Motor neuron (in vitro differentiated cells): Measurements from ENCODE around the gene SKIDA1. TPM values are rescaled to one million over a fixed set of nuclear protein-coding genes. Genes with fewer than 3 reads are reported as not detected.
A peak's percentile ranks its signal among the peaks of the same experiment; 100 is the strongest.

Source experiments
- ATAC-seq, 8 experiments: fragments of 200-7000 bp; cut with Tn5 transposase; replicated peaks in 6 of 8; 2 replicates each; pipeline ENCODE4 v1.8.0; 2021; ENCODE audit warnings: mild to moderate bottlenecking in 8 of 8, moderate library complexity in 8 of 8
- H3K27ac ChIP-seq, 2 donors: fragments of 250-450 bp; sonication (Bioruptor Pico); 2 replicates each; pipeline ENCODE4 v1.9.0; 2021; ENCODE audit warnings: antibody characterized with exemption in 2 of 2, mild to moderate bottlenecking in 2 of 2, moderate library complexity in 1 of 2
- H3K4me1 ChIP-seq, 2 donors: fragments of 250-450 bp; sonication (Bioruptor Pico); replicated peaks in 1 of 2; 2 replicates each; pipeline ENCODE4 v1.6.1; 2021; ENCODE audit warnings: antibody characterized with exemption in 2 of 2, mild to moderate bottlenecking in 2 of 2, moderate library complexity in 1 of 2
- H3K4me3 ChIP-seq, 5 donors: fragments of 250-450 bp; sonication (Bioruptor Pico); 2 replicates each; pipeline ENCODE4 v1.9.0; 2021; ENCODE audit warnings: antibody characterized with exemption in 5 of 5, mild to moderate bottlenecking in 5 of 5, moderate library complexity in 4 of 5
- WGBS, 10 experiments: fragments of 450-650 bp; shearing (Covaris generic); methylation state at CpG; one replicate each; pipeline ENCODE4 v1.0.0; 2022; 5-methylcytosine and 5-hydroxymethylcytosine counted together
- in situ Hi-C, 9 experiments: fragments of 400-800 bp; cut with MboI; loops; one replicate each; pipeline ENCODE4 v1.15.0; 2021; ENCODE audit warnings: low sequenced_read_pairs in 9 of 9, low pct_unique_long_range_greater_than_20kb in 2 of 9; ENCODE audit not compliant: unreplicated experiment in 9 of 9
- total RNA-seq, 8 experiments: library from RNA; unstranded; fragments of 300-600 nt; gene quantifications; 2 replicates each; pipeline versions ENCODE4 v1.2.3 to v1.2.4, GENCODE V29; 2022

The SKIDA1 gene
- total RNA-seq, 8 experiments from 2014 or later, result 0.10 to 43.8 (median 7.9) TPM

- no peak overlapping the region for H3K27ac ChIP-seq
- 0 to 100% (median 48%) methylated on average over 1 to 2 of the region's 3 CpGs; no CpG with 5 or more reads in 3 of the 10 experiments for WGBS, 10 experiments
- H3K4me3 ChIP-seq, result peak overlapping the region in 1 of 5 donors; percentile 11
- H3K4me1 ChIP-seq, result peaks cover 54 to 72% of the 10 kb centered on the region in 2 donors
- peak in 5 of 8 experiments; percentile 15 to 36 (median 29) for ATAC-seq
- in situ Hi-C loops, result loop anchor here in 1 of 9 experiments (25.0 kb wide), 1 partner anchor 810 kb away; the partner anchor contains the start of genes BMI1 and COMMD3
Measured at GRCh38 chr10:21502348-21502740, 23.1 kb downstream of the SKIDA1 start.

DNA sequence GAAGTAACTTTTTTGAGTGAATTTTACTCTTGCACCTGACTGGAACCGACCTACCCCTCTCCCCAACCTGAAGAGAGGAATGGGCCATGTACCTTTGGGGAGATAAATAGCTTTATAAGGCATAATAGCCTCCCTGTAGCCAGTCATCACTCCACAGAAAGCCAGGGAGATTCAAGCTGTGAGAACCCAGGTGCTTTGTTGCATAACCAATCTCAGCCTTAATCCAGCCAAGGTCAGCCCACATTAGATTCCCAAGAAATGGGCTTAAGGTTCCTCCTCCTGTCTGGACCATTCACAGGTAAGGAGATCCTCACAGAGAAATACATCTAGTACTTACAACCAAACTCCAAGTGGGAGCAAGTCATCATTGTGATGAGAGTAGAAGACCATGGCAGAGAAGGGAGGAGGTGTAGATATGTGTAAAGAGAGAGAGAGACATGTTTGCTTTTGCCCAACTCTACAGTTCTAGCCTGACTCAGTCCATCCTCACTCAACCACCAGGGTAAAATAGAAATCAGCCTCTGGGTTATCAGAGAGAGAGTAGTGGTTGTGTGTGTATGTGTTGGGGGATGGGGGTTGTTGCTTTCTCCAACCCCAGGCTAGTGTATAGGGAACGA is 23.6 kb downstream of the SKIDA1 start:
- Histone ChIP-seq H3K4me1 (peaks cover 51 to 67% of the 10 kb centered on the region in 2 donors), H3K4me3 (peak overlapping the region in 1 of 5 donors; percentile 11), H3K27ac (no peak overlapping the region)
- in situ Hi-C loops, result loop anchor here in 1 of 9 experiments (25.0 kb wide), 1 partner anchor 810 kb away; the partner anchor contains the start of genes BMI1 and COMMD3
- peak in 5 of 8 experiments; percentile 2 to 11 (median 5) for ATAC-seq
- WGBS, 10 experiments, result 13 to 47% methylated on average over 1 to 2 of the region's 2 CpGs; no CpG with 5 or more reads in 8 of the 10 experiments

DNA sequence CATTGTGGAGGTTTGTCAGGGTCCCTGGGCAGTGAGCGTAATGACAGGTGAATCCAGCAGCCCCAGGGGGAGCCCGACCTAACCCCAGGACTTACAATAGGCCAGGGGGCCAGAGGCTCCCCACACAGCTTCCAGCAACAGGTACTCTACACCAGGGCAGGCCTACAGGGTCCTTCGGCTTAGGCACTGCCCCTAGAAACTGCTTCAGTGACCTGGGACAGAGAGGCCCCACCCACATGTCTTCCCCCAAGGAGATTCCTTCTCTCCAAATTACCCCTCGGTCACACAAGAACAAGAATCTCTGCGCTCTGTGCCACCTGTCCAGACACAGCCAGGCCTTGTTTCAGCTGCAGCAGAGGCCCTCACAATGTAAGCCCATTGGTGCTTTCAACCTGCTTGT is 24.4 kb downstream of the SKIDA1 start:
- Histone ChIP-seq H3K4me1 (peaks cover 43 to 59% of the 10 kb centered on the region in 2 donors), H3K4me3 (peak overlapping the region in 2 of 5 donors; percentile 31 to 34), H3K27ac (no peak overlapping the region)
- WGBS, 10 experiments, result 20 to 100% (median 54%) methylated on average over 1 to 4 of the region's 5 CpGs; no CpG with 5 or more reads in 4 of the 10 experiments
- ATAC-seq, result no peak
- in situ Hi-C loops, result loop anchor here in 1 of 9 experiments (25.0 kb wide), 1 partner anchor 811 kb away; the partner anchor contains the start of genes BMI1 and COMMD3

GRCh38 chr10:21500578-21500910 is 24.9 kb downstream of the SKIDA1 start:
- Histone ChIP-seq H3K27ac (peak overlapping the region in 1 of 2 donors; percentile 33), H3K4me1 (peaks cover 38 to 54% of the 10 kb centered on the region in 2 donors), H3K4me3 (peak overlapping the region; percentile 11 to 34 (median 31))
- no peak for ATAC-seq
- WGBS, 10 experiments, result 9 to 45% methylated on average over 4 of the region's 14 CpGs; no CpG with 5 or more reads in 8 of the 10 experiments
- in situ Hi-C loops, result loop anchor here in 1 of 9 experiments (25.0 kb wide), 1 partner anchor 812 kb away; the partner anchor contains the start of genes BMI1 and COMMD3

DNA sequence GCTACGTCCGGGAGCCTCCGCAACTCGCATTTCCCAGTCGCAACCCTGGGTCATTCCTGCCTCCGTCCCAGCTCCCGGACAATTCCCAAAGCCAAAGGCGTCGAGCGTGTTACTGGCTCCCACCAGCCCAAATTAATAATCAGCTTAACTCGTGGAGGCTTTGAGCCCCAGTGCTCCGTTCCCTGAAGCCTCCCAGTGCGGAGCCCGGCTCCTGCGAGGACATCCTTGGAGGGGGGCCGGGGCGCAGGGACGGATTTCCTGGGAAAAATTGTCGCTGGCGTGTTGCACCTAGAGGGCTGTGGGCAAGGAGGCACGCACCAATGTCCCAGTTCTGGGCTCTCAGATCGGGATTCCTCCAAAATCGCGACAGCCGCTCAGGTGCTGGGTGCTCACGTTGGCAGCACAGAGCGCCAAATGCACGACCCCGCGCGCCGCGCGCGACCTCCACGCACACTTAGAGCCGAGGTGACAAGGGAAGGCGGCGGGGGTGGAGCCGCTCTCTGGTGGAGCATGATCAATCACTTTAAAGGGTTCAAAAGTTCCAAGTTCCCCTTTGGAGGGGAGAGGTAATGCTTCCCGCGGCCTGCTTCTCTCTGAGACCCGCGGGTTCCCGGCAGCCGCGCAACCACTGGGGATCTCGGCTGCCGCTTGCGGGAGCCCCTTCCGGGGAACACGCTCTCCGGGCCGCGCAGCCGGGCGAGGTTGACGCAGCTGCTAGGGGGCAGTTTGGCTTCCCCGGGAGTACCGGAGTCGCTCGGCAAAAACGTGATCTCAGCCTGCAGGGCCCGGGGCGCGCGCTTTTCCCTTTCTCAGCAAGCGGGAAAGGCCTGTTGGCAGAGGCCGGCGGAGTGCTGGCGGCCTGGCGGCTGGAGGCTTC is 25.5 kb downstream of the SKIDA1 start:
- peak in 1 of 8 experiments; percentile 4 for ATAC-seq
- WGBS, 10 experiments, result 0 to 96% (median 57%) methylated on average over 2 to 13 of the region's 72 CpGs; no CpG with 5 or more reads in 4 of the 10 experiments

GRCh38 chr10:21498986-21499385 is 26.5 kb downstream of the SKIDA1 start:
- peak overlapping the region in 1 of 2 donors; percentile 33 for H3K27ac ChIP-seq
- no peak for ATAC-seq
- in situ Hi-C loops, result loop anchor here in 7 of 9 experiments (10.0 to 25.0 kb wide), 5 partner anchors 212 to 1488 kb away; no protein-coding TSS in a partner anchor
- H3K4me1 ChIP-seq, result peaks cover 38 to 48% of the 10 kb centered on the region in 2 donors
- H3K4me3 ChIP-seq, result peak overlapping the region in 4 of 5 donors; percentile 19 to 34 (median 31)
- 31 to 100% (median 62%) methylated on average over 5 to 8 of the region's 8 CpGs; no CpG with 5 or more reads in 2 of the 10 experiments for WGBS, 10 experiments

More for the DNA sequence above, 25.5 kb downstream of the SKIDA1 start:
- Histone ChIP-seq H3K27ac (peak overlapping the region in 1 of 2 donors; percentile 33), H3K4me3 (peak overlapping the region; percentile 11 to 34 (median 31)), H3K4me1 (peaks cover 35 to 50% of the 10 kb centered on the region in 2 donors)
- in situ Hi-C loops, result loop anchor here in 8 of 9 experiments (10.0 to 25.0 kb wide), 6 partner anchors 213 to 1487 kb away; partner anchors contain the start of genes BMI1 (in 1 of the 8) and COMMD3 (in 1 of the 8)

DNA sequence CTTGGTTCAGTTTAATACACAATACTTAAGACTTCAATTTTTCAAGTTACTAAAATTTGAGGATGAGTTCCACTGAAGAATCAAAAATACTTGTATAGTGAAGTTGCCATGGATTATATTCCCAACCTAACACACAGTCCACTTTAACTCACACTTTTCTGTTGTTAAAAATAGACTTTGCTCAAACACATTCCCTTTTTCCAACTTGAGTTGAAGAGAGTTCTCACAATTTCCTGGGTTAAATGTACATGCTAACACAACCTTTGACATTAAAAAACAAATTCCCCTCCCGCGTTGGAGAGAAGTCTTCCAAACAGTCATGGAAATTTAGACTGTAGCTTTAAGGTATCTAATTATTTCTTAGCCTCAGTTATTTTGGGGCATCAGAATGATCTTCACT is 27.1 kb downstream of the SKIDA1 start:
- H3K4me1 ChIP-seq, result peaks cover 37 to 42% of the 10 kb centered on the region in 2 donors
- WGBS, 10 experiments, result 20 to 90% (median 60%) methylated on average over 1 to 2 of the region's 2 CpGs; no CpG with 5 or more reads in 1 of the 10 experiments
- in situ Hi-C loops, result loop anchor here in 7 of 9 experiments (10.0 to 25.0 kb wide), 5 partner anchors 211 to 1489 kb away; no protein-coding TSS in a partner anchor
- no peak for ATAC-seq
- H3K4me3 ChIP-seq, result peak overlapping the region in 1 of 5 donors; percentile 80
- H3K27ac ChIP-seq, result no peak overlapping the region

GRCh38 chr10:21497177-21497807 is 28.2 kb downstream of the SKIDA1 start:
- H3K4me3 ChIP-seq, result peak overlapping the region; percentile 66 to 80 (median 79)
- WGBS, 10 experiments, result 0 to 16% (median 3%) methylated on average over 3 to 15 of the region's 37 CpGs; no CpG with 5 or more reads in 1 of the 10 experiments
- ATAC-seq, result peak; percentile 3 to 53 (median 40)
- peaks cover 26 to 31% of the 10 kb centered on the region in 2 donors for H3K4me1 ChIP-seq
- peak overlapping the region; percentile 92 to 94 for H3K27ac ChIP-seq
- in situ Hi-C loops, result loop anchor here in 7 of 9 experiments (10.0 to 25.0 kb wide), 5 partner anchors 210 to 1490 kb away; no protein-coding TSS in a partner anchor

GRCh38 chr10:21496343-21497176 is 28.9 kb downstream of the SKIDA1 start:
- in situ Hi-C loops, result loop anchor here in 7 of 9 experiments (10.0 to 25.0 kb wide), 5 partner anchors 209 to 1491 kb away; no protein-coding TSS in a partner anchor
- Histone ChIP-seq H3K4me1 (peaks cover 19 to 24% of the 10 kb centered on the region in 2 donors), H3K4me3 (peak overlapping the region; percentile 66 to 80 (median 79)), H3K27ac (peak overlapping the region; percentile 92 to 94)
- no CpG with 5 or more reads among the region's 72 CpGs for WGBS, 10 experiments
- peak; percentile 25 to 61 (median 50) for ATAC-seq

DNA sequence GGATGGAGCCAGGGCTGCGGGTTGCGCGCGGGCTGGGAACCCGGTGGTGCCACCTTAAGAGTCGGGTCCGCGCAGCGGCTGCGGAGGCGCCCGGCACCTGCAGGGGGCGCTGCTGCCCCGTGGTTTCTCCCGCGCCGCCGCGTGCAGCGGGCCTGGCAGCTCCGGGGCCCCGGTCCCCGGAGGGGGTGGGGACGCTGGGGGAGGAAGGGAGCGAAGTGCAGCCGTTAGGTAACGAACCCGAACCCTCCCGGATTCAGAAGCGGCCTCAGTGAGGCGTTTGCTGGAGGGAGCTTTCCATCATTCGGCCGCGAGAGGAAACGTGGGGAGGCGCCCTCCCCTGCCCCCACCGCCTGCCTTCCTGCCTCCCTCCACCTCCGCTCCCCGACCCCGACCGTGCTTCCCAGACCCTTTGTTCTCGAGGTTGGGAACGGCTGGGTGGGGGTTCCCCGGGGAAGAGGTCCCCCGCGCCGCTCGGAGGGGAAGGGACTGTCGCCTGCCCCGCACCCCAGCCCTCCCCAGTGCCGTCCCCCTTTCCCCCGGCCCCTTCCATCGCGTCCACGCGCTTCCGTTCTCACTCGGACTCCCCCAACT is 29.6 kb downstream of the SKIDA1 start:
- Histone ChIP-seq H3K27ac (peak overlapping the region; percentile 92 to 94), H3K4me3 (peak overlapping the region; percentile 66 to 80 (median 79)), H3K4me1 (peaks cover 12 to 17% of the 10 kb centered on the region in 2 donors)
- in situ Hi-C loops, result loop anchor here in 7 of 9 experiments (10.0 to 25.0 kb wide), 5 partner anchors 209 to 1491 kb away; no protein-coding TSS in a partner anchor
- peak; percentile 68 to 84 (median 75) for ATAC-seq
- 0% methylated on average over 1 to 2 of the region's 58 CpGs; no CpG with 5 or more reads in 8 of the 10 experiments for WGBS, 10 experiments
